ENCODE data around the gene SLC4A3. TPM values are rescaled to one million over a fixed set of nuclear protein-coding genes. Genes with fewer than 3 reads are reported as not detected.
A peak's percentile ranks its signal among the peaks of the same experiment; 100 is the strongest.

SLC4A3 gene
- total and polyA plus RNA-seq, 2 of the 13 experiments (the other 11 are each of a cell fraction or from before 2014, with no cell fraction given) = 0.18 to 0.95 TPM

- TF ChIP-seq PAXIP1 (CRISPR knock-in tag; conservative IDR thresholded peaks at IDR 0.05) (0 out of 2 replicates have a peak, but pooled peaks have one; percentile 44), ZNF296 (CRISPR knock-in tag; conservative IDR thresholded peaks at IDR 0.05) (no peak), HMGXB4 (CRISPR knock-in tag; IDR thresholded peaks at IDR 0.05; ENCODE audit: borderline replicate concordance in 1 of 2, low read depth in 1 of 2) (peak; percentile 94 to 99), ZNF232 (CRISPR knock-in tag; IDR thresholded peaks at IDR 0.05; ENCODE audit: borderline replicate concordance) (peak; percentile 70; the same call in 1 of the 2 replicates), HOMEZ (CRISPR knock-in tag; IDR thresholded peaks at IDR 0.05; ENCODE audit: low read depth) (peak; percentile 58; the same call in 1 of the 2 replicates), ZSCAN31 (CRISPR knock-in tag; IDR thresholded peaks at IDR 0.05; ENCODE audit: low read depth) (peak; percentile 76; the same call in 1 of the 2 replicates), ZMAT5 (CRISPR knock-in tag; IDR thresholded peaks at IDR 0.05; ENCODE audit: borderline replicate concordance, low read depth) (no peak), ZNF431 (CRISPR knock-in tag; IDR thresholded peaks at IDR 0.05; ENCODE audit: borderline replicate concordance, low read depth) (0 out of 2 replicates have a peak, but pooled peaks have one; percentile 52), U2AF1 (optimal IDR thresholded peaks at IDR 0.05; ENCODE audit: low read depth, low read length) (peak; percentile 89), BCL3 (CRISPR knock-in tag; IDR thresholded peaks at IDR 0.05) (no peak), PCBP2 (optimal IDR thresholded peaks at IDR 0.05; ENCODE audit: low read depth, low read length, poor library complexity, severe bottlenecking) (no peak), ZBTB49 (CRISPR knock-in tag; IDR thresholded peaks at IDR 0.05; ENCODE audit: borderline replicate concordance) (peak; percentile 84), HMG20B (CRISPR knock-in tag; conservative IDR thresholded peaks at IDR 0.05) (0 out of 2 replicates have a peak, but pooled peaks have one; percentile 40), PITX1 (CRISPR knock-in tag; IDR thresholded peaks at IDR 0.05) (peak; percentile 88), ZFP1 (CRISPR knock-in tag; IDR thresholded peaks at IDR 0.05) (0 out of 2 replicates have a peak, but pooled peaks have one; percentile 81), ATAD3A (CRISPR knock-in tag; IDR thresholded peaks at IDR 0.05) (no peak), TBL1XR1 (IDR thresholded peaks at IDR 0.05; ENCODE audit: borderline replicate concordance, low read length, partially characterized antibody) (peak; percentile 54)
These were observed 15.1 kb downstream of the SLC4A3 start (continued) for GRCh38 chr2:219642465-219643083.
